SK-N-MC (cell line): Measurements from ENCODE around the gene QSOX2.

Experiments used
- DNase-seq: peaks from one replicate; pipeline ENCODE4 v3.0.0-alpha.2; 2011; ENCODE audit warnings: low read depth, low spot score
- H3K27ac ChIP-seq: fragments of 200-600 bp; sonication (generic); 2 replicates; pipeline ENCODE4 v1.5.1; 2016; ENCODE audit warnings: mixed run types
- H3K36me3 ChIP-seq: fragments of 200-600 bp; sonication (generic); 2 replicates; pipeline ENCODE4 v1.6.1; 2017; ENCODE audit warnings: antibody characterized with exemption, low read length, mixed read lengths; ENCODE audit not compliant: insufficient read depth
- H3K4me3 ChIP-seq: fragments of 200-600 bp; sonication (generic); 2 replicates; pipeline ENCODE4 v1.5.1; 2016
- H3K9ac ChIP-seq: fragments of 200-600 bp; sonication (generic); 2 replicates; pipeline ENCODE4 v1.8.0; 2017; ENCODE audit warnings: mixed run types, mixed read lengths; ENCODE audit not compliant: insufficient read length
- H3K9me3 ChIP-seq: fragments of 200-600 bp; sonication (generic); 2 replicates; pipeline ENCODE4 v1.6.1; 2017; ENCODE audit warnings: low read depth, mild to moderate bottlenecking, antibody characterized with exemption, low read length, moderate library complexity, mixed read lengths
- EZH2 ChIP-seq: fragments of 200-600 bp; sonication (generic); IDR thresholded peaks from one replicate; pipeline ENCODE4 v1.6.1; 2017; ENCODE audit warnings: antibody characterized with exemption
- FOXP2 ChIP-seq: optimal IDR thresholded peaks from 2 replicates; pipeline ENCODE3; 2011; ENCODE audit warnings: mild to moderate bottlenecking, moderate library complexity; ENCODE audit not compliant: insufficient read depth; ENCODE audit errors: extremely low read length, control extremely low read depth
- POLR2AphosphoS5 ChIP-seq: IDR thresholded peaks from 2 replicates; pipeline ENCODE4 v1.6.1; 2012; ENCODE audit warnings: mild to moderate bottlenecking, low read depth, low read length, borderline replicate concordance

QSOX2 gene

DNA sequence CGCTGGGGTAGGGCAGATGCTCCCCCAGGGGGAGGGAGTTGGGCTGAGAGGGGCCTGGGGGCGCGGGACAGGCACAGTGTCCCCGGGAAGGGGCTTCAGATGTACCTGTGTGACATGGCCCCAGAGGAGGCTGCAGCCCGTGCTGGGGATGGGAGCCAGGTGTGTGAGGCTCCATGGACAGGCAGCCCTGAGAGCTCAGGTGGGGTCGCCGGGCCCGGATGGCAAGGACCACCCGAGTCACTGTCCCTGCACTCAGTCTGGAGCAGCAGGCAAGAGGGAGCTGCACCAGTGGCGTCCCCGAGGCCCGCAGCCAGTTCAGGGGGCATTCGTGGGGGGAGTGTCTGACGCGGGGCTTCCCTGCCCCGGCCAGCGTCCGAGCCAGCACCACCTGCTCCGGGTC lies 39.3 kb upstream of the QSOX2 start:
- H3K36me3 ChIP-seq: no peaks in the 10 kb centered on the region
- TF ChIP-seq EZH2 (no peak), POLR2AphosphoS5 (no peak), FOXP2 (no peak)
- no peak overlapping the region for H3K27ac ChIP-seq
- H3K9me3 ChIP-seq: no peaks in the 10 kb centered on the region
- H3K4me3 ChIP-seq: no peak overlapping the region
- no peak overlapping the region for H3K9ac ChIP-seq
- DNase-seq: no peak

DNA sequence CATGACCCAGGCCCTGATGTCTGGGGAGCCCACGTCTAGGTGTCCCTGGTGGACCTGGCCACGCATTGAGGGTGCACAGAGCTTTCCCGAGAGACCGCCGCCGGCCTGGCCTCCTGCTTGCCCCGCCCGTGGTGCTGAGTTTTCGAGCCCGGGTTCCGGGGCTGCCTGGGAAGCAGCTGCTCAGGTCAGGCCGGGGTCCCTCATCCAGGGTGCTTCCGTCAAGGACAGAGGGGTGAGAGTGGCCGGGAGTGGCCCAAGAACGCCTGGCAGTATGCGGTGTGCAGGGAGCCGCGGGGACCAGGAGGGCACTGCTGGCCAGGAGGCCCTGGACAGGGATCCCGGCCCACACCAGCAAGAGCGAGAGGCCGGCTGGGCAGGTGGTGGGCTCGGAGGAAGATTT lies 38.7 kb upstream of the QSOX2 start:
- DNase-seq: no peak
- TF ChIP-seq FOXP2: no peak
- TF ChIP-seq EZH2: no peak
- TF ChIP-seq POLR2AphosphoS5: no peak
- H3K9ac ChIP-seq: no peak overlapping the region
- H3K27ac ChIP-seq: no peak overlapping the region
- no peaks in the 10 kb centered on the region for H3K9me3 ChIP-seq
- H3K4me3 ChIP-seq: no peak overlapping the region
- no peaks in the 10 kb centered on the region for H3K36me3 ChIP-seq

DNA sequence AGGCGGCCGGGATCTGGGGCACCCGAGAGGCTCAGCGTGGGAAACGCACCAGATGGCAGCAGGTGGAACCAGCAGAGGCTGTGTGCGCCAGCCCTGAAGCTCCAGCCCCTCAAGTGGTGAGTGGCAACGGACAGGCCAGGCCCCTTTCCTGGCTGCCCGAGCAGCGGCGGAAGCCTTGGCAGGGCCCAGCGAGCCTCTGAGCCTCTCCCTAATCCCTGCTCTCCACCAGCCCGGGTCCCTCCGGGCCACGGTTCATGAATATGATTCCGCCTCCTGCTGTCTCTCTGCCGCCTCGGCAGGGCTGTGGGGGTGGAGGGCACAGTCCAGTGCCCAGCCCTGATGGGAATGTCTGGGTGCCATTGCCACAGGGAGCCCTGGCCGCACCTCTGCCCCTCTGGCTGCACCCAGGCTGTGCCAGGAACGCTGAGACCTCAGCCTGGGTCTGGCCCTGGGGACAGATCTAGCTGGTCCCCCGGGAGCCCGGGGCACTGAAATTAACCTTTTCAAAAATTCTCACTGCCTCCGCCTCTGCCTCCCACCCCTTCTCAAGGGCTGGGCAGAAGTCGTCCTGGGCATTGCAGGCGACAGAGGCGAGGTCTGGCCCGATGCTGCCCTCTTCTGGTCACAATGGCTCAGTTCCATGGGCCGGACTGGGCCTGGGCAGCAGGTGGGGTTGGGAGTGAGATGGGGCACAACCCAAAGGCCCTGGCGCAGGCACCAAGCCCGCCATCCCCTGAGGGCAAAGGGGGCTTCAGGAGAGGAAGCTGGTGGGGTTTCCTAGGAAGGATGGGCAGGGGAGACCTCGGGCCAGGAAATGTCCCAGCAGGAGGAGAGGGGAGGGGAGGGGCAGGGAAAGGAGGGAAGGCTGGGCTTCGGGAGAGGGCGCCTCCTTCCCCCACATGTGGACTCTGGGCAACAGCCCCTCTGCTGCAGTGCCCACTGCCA lies 38.0 kb upstream of the QSOX2 start:
- Histone ChIP-seq H3K36me3 (no peaks in the 10 kb centered on the region), H3K27ac (no peak overlapping the region), H3K9me3 (no peaks in the 10 kb centered on the region), H3K9ac (no peak overlapping the region), H3K4me3 (no peak overlapping the region)
- TF ChIP-seq POLR2AphosphoS5 (no peak), FOXP2 (no peak), EZH2 (no peak)
- no peak for DNase-seq

DNA sequence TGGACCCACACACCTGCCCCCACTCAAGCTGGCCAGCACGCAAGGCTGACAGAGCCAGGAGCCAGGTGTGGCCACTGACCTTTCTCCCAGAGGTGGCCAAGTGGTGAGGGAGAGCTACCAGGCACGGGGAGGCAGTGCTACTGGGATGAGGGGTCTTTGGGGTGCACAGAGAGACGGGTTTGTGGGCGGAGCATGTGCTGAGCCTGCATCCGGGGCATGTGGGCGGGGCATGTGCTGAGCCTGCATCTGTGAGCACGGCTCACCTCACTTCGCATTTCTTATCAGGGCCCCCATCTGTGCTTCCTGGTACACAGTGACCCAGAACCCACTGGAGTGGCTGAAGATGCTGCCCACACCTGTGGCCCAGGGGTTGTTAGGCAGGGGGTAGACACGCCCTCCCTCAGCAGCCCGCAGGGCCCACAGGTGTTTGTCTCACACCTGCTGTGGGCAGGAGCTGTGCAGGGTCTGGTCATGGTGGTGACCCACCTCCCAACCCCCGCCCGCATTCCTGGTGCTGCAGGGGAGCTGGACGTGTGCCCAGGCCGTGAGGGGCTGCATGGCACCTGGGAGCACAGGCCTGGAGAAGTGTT lies 36.8 kb upstream of the QSOX2 start:
- TF ChIP-seq POLR2AphosphoS5: no peak
- no peak for TF ChIP-seq FOXP2
- no peak for TF ChIP-seq EZH2
- no peak overlapping the region for H3K27ac ChIP-seq
- H3K4me3 ChIP-seq: no peak overlapping the region
- H3K36me3 ChIP-seq: no peaks in the 10 kb centered on the region
- H3K9me3 ChIP-seq: no peaks in the 10 kb centered on the region
- no peak for DNase-seq
- H3K9ac ChIP-seq: no peak overlapping the region

DNA sequence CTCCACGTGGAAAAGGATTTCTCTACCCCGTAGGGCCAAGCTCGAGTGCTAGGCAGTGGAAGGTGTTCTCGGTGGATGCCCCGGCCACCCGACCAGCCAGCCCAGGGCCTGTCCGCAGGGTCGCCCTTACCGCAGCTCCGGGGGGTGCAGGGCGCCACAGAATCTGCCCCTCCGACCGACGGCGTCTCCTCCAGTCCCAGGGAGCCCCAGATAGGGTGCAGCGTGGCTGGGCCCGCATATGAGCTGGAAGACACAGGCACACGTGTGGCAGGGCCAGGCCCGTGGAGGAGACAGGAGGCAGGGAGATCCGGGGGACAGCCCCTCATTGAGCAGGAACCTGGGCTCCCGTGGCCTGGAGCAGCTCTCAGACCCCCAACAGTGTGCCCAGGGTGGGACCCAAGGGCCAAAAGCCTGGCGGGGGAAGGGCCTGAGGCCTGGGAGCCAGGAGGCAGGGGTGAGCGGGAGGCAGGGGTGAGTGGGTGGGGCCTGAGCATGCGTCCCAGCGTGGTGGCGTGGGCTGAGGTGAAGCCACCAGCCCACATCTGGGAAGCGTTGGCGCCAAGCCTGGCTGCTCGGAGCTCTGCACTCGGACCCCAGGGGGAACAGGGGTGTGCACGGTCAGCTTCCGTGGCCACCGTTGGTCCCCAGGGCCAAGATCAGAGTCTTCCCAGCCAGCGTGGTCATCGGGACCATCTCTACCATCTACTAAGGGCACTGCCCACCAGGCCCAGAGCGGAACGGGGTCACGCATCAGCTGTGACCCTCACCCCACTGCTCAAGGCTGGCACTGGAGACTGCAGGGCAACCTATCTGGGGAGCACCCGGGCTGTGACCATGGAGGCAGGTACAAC lies 36.0 kb upstream of the QSOX2 start:
- no peak for DNase-seq
- Histone ChIP-seq H3K9me3 (no peaks in the 10 kb centered on the region), H3K36me3 (no peaks in the 10 kb centered on the region), H3K9ac (no peak overlapping the region), H3K27ac (no peak overlapping the region), H3K4me3 (no peak overlapping the region)
- TF ChIP-seq EZH2: no peak
- TF ChIP-seq FOXP2: no peak
- no peak for TF ChIP-seq POLR2AphosphoS5

DNA sequence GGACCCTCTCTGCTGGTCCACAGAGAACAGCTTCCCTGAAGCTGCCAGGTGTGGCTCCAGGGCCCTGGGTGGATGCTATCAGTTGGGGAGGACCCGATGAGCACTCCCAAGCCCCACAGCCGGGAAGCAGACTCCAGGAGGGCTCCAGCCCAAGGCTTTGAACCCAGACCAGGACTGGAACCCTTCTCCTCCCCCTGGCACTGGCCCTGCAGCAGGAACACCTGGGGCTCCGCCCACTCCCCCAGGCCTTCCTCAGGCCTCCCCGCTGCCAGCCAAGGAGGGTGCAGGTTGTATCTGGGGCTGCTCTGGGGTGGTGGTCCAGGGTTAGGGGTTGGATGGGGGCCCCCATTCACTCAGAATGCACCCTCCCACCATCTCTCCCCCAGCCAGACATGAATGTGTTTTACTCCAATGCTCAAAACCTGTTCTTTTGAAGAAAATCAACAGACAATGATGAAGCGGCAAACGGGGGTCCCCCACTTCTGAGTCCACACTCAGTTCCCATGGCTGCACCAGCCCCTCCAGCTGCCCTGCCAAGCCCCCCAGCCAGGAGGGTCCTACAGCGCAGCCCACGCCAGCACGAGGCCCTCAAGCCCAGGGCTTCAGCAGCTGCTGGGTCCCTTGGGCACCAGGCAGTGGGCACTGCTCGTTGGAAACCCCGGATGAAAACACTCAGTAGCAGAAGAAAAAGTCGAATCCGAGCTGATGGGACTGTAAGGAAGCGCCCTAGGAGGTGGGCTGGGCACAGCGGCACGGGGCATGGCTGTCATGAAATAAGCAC lies 35.1 kb upstream of the QSOX2 start:
- Histone ChIP-seq H3K9me3 (no peaks in the 10 kb centered on the region), H3K27ac (no peak overlapping the region), H3K9ac (no peak overlapping the region), H3K36me3 (no peaks in the 10 kb centered on the region), H3K4me3 (no peak overlapping the region)
- DNase-seq: no peak
- TF ChIP-seq POLR2AphosphoS5 (no peak), FOXP2 (no peak), EZH2 (no peak)

DNA sequence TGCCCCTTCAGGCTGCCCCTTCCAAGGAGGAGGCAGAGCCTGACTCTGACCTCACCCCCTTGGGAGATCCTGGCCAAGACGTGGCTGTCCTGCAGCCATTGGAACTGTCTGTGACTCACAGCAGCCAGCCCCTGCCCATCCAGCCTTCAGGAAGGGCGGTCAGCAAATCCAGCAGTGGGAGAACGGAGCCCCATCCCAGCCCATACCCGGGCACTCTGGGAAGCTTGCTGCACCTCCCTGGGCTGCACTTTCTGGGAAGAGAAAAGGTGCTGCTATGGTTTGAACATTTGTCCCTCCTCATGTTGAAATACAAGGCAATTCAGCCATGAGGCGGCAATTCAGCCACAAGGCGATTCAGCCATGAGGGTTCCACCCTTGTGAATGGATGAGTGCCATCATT lies 33.9 kb upstream of the QSOX2 start:
- no peak overlapping the region for H3K4me3 ChIP-seq
- DNase-seq: no peak
- H3K27ac ChIP-seq: no peak overlapping the region
- no peak overlapping the region for H3K9ac ChIP-seq
- no peak for TF ChIP-seq FOXP2
- TF ChIP-seq POLR2AphosphoS5: no peak
- no peak for TF ChIP-seq EZH2
- H3K36me3 ChIP-seq: no peaks in the 10 kb centered on the region
- no peaks in the 10 kb centered on the region for H3K9me3 ChIP-seq

DNA sequence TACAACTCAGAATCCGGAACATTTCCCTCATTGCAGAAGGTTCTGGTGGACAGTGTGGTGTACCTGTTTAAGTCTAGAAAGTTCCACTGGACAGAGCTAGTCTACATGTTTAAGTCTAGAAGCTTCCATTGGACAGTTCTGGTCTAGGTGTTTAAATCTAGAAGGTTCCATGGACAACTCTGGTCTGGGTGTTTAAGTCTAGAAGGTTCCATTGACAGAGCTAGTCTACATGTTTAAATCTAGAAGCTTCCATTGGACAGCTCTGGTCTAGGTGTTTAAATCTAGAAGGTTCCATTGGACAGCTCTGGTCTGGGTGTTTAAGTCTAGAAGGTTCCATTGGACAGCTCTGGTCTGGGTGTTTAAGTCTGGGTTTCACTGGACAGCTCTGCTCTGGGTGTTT lies 33.3 kb upstream of the QSOX2 start:
- no peak for DNase-seq
- Histone ChIP-seq H3K4me3 (no peak overlapping the region), H3K9me3 (no peaks in the 10 kb centered on the region), H3K9ac (no peak overlapping the region), H3K27ac (no peak overlapping the region), H3K36me3 (no peaks in the 10 kb centered on the region)
- TF ChIP-seq EZH2 (no peak), FOXP2 (no peak), POLR2AphosphoS5 (no peak)
